Hematopoietic multipotent progenitor cell treated with erythropoietin and hydrocortisone succinate and interleukin-3 and kit ligand, for 8 days (in vitro differentiated cells): ENCODE results near the gene FBXL16.

ENCODE experiments used
- DNase-seq: peaks from one replicate; pipeline ENCODE4 v3.0.0-alpha.2; 2015

The FBXL16 gene

DNA sequence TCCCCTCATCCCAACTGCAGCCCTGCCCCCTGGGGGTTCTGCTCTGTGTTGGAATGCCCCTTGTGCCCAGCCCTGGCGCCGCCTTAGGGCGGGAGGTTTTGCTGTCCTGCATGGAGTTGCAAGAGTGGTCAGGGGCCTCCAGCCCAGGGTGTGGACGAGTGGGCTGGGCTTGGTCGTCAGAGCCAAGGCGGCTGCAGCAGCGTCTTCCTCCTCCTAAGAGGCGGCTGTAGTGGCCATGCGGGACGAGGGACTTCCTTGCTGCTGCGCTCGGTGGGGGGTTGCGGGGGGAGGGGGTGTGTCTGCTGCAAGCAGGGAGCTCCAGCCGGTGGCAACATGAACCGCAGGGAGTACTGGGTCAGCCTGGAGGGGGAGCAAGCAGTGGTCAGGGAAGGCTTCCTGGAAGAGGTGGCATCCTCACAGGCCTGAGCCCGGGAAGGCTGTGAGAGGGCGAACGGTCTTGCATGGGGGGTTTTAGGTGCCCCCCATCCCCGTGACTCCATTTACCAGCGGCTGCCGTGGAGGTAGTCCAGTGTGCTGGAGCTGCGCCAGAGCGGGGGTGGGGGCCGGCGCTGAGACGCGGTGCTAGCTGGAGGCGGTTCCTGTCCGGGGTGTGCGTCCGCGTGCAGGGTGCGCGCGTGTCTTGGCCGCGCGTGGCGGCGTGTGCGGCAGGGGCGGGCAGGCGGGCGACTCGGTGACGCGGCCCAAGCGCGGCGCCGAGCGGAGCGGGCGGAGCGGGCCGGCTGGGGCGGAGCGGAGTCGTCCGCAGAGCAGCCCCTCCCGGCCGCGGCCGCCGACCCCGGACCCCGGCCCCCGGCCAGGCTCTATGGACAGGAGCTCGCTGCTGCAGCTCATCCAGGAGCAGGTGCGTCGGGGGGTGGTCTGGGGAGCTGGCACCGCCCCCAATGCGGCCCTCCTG lies 30.4 kb downstream of the FBXL16 start, which contains the start of gene RHBDL1:
Gene RHBDL1, plus strand, starts transcription at position 704 of the 916 bp plus-strand sequence. Its CDS starts 120 bp downstream, at position 824.
- DNase-seq: peak; percentile 22

DNA sequence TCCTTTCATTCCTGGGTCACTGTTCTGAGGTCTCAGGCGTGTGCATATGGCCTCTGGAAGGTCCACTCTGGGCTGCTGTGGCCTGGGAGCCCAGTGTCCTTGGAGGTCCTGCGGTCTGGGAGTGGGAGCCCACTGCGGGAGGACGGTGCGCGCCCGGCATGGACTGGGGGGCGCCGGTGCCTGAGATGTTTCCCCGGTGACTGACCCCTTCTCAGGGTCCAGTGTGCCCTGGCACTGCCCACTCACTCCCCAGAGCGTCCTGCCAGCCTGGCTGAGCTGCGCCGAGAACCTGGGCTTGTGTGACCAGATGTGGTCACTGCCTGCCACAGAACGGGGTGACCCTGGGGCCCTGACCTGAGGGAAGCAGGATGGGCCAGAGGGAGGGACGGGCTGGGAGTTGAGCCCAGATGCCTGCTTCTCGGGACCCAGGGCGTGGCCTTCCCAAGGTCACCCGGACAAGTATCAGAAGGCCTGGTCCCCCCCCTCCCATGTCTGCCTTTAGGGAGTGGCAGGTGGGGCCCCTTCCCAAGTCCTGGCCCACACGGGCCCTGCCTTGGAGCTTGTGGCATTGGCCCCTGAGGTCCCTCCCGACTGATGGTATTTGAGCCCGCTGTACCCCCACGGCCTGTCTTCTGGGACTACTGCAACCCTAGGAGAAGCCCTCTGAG lies 31.3 kb downstream of the FBXL16 start:
- no peak for DNase-seq

DNA sequence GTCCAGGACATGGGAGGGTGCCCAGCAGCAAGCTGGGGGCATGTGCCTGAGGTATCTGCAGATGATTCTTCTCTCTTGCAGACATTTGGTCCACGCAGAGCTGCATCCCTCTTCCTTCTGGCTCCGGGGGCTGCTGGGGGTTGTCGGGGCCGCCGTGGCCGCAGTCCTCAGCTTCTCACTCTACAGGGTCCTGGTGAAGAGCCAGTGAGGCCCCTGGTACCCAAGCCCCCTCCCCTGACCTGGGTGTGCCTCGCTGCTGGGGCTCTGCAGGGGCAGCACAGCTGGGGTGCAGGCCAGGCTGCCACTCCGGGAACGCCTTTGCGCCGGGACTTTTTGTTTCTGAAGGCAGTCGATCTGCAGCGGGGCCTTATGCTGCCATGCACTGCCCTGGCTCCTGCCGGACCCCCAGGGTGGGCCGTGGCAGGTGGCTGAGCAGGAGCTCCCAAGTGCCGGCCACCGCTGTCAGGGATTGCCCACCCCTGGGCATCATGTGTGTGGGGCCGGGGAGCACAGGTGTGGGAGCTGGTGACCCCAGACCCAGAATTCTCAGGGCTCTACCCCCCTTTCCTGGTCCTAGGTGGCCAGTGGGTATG lies 32.1 kb downstream of the FBXL16 start:
- no peak for DNase-seq

DNA sequence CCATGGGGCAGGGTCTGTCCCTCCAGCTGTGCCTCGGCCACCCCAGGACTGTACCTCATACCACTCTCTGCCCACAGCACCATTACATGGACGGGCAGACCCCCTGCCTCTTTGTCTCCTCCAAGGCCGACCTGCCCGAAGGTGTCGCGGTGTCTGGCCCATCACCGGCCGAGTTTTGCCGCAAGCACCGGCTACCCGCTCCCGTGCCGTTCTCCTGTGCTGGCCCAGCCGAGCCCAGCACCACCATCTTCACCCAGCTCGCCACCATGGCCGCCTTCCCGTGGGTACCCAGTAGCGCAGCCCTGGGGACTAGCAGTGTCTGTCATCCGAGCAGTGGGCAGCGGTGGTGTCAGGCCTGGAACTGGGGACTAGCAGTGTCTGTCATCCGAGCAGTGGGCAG lies 32.8 kb downstream of the FBXL16 start:
- DNase-seq: no peak

DNA sequence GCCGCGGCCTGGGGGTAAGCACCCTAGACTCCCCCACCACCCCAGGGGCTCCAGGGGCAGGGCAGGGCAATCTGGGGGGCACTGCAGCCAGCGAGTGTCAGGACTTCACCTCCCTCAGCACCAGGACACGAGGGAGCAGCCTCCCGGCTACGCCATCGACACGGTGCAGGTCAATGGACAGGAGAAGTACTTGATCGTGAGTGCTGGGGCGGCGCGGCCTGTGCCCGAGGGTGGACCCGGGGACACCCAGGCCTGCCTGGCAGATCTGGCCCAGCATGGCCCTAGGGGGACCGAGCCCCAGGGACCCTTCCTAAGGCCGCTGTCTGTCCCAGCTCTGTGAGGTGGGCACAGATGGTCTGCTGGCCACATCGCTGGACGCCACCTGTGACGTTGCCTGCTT lies 33.2 kb downstream of the FBXL16 start:
- no peak for DNase-seq

DNA sequence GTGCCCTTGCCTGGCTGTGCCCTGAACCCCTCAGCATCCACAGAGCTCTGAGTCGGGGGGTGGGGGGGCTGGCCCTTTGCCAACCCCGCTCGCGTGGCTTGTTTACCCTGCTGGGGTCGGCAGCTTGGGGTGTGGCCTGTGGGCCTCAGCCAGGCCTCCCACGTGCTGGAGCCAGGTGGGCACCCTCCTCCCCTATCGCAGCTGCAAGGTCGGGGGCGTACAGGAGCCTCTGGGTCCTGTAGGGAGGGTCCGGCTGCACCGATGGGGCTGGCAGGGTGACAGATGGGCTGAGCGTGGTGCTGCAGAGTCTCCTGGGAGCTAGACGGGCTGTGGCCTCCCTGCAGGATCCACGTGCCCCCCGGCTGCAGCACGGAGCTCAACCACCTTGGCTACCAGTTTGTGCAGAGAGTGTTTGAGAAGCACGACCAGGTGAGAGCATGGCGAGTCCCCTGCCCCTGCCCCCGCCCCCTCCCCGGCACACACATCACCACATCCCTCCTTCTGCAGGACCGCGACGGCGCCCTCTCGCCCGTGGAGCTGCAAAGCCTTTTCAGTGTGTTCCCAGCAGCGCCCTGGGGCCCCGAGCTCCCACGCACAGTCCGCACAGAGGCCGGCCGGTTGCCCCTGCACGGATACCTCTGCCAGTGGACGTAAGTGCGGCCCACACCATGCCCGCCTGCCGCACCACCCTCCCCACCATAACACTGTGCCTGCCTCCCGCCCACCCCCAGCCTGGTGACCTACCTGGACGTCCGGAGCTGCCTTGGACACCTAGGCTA lies 34.1 kb downstream of the FBXL16 start:
- no peak for DNase-seq

DNA sequence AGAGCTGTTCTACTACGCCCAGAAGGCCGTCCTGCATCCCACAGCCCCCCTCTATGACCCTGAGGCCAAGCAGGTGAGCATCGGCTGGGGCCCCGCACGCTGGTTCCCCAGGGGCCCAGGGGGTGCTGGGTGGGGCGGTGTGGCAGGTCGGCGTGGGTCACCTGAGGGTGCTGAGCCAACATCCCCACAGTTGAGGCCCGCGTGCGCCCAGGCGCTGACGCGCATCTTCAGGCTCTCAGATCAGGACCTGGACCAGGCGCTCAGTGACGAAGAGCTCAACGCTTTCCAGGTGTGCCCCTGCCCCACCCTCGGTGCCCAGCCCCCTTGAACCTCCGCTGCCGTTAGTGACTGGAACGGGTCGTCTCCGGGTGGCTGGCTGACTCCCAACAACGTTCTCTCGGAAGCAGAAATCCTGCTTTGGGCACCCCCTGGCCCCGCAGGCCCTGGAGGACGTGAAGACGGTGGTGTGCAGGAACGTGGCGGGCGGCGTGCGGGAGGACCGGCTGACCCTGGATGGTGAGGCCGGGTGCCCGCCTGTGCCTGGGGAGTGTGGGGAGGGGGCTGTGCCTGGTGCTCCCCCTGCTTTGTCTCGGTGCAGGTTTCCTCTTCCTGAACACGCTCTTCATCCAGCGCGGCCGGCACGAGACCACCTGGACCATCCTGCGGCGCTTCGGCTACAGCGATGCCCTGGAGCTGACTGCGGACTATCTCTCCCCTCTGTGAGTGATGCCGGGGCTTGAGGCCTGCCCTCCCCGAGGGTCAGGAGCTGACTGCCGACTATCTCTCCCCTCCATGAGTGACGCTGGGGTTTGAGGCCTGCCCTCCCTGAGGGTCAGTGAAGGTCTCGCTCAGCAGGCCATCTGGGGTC lies 34.9 kb downstream of the FBXL16 start:
- DNase-seq: no peak

DNA sequence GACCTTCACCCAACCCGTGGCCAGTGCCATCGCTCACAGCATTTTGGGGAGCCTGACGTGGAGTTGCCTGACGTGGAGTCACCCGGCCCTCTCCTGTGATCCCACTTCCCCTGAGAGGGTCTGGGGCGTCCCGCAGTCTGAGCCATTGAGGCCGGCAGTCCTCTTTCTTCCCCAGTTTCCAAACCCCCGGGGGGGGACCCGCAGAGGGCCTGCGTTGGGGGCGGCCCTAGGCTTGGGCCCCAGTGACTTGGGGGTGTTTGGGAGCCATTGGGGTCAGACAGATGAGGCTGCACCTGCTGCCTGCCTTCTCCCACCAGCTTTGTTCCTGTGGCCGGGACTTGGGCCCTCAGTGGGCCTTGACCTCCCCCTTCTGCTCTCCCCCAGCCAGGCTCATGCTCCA lies 35.9 kb downstream of the FBXL16 start:
- no peak for DNase-seq

DNA sequence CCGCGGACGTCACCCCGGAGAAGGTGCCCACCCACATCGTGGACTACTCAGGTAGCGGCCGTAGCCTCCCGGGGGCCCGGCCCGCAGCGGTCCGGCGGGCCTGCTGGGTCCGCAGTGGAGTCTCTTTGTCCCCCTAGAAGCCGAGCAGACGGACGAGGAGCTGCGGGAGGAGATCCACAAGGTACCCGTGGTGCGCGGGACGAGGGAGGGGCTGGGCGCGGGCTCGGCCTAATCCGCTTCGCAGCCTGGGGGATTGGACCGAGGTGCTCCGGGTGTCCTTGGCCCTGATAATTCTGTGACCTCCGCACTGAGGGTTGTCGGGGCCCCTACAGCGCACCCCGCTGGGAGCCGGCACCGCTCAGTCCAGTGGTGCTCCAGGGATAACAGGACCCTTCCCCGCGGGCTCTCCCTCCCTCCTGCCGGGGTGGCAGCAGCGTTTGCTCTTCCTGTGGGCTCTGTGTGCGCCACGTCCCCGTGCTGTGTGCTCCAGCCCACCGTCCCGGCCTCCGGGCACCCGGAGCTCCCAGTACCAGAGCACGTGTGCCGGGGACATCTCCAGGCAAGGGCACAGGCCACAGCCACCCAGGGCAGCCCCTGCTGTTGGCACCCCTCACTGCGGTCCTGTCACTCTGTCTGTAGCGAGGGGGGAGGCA lies 37.0 kb downstream of the FBXL16 start:
- no peak for DNase-seq

DNA sequence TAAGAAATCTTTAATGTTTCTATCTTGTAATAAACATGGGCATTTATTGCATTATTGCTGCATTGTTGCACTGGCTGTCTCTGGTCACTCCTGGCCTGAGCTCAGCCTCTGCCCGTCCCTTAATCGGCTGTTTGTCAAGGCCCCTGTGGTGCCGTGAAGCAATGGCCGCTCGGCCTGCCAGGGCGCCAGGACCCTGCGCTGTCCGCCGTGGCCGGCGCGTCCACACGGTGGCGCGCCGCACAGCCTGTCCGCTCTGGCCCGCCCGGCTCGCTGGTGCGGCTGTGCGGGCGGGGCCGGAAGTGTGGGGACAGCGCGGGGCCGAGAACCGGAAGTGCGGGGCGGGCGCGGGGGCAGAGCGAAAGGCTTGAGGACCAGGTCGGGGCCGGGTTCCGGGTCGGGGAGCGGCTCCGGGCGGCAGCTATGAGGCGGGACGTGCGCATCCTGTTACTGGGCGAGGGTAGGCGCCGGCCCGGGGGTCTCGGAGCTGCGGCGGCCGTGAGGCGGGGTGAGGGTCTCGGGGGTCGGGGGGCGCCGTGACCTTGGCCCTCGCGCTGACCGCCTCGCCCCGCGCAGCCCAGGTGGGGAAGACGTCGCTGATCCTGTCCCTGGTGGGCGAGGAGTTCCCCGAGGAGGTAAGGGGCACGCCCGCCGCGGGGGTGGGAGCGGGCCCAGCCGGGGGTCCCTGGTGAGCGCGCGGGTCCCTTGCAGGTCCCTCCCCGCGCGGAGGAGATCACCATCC lies 37.7 kb downstream of the FBXL16 start, which contains the start of gene RHOT2:
Gene RHOT2, plus strand, starts transcription at position 353 of the 739 bp plus-strand sequence. Its CDS starts 68 bp downstream, at position 421.
- DNase-seq: peak; percentile 91

DNA sequence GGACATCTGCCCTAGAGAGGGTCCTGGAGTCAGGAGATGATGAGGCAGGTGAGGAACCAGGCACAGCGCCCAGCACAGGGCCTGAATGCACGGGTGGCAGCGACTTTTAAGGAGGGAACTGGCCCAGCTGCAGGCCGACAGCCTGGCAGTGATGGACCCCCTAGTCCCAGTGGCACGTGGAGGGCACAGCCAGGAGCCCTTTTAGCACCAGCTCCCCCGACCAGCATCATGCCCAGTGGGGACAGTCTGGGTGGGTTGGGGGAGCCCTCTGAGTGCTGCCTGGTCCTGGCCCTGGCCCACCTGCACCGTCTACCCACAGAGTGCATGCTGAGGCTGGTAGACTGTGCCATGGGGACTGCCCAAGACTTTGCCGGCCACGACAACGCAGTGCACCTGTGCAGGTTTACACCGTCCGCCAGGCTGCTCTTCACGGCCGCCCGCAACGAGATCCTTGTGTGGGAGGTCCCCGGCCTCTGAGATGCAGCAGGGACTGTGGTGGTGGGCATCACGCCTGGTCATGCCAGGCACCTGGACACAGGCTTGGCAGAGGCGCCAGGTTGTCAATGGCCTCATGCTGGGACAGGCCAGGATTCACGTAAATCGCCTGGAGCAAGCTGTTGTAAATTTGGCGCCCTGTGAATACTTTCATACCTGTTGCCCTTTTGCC lies 38.4 kb downstream of the FBXL16 start:
- DNase-seq: no peak

DNA sequence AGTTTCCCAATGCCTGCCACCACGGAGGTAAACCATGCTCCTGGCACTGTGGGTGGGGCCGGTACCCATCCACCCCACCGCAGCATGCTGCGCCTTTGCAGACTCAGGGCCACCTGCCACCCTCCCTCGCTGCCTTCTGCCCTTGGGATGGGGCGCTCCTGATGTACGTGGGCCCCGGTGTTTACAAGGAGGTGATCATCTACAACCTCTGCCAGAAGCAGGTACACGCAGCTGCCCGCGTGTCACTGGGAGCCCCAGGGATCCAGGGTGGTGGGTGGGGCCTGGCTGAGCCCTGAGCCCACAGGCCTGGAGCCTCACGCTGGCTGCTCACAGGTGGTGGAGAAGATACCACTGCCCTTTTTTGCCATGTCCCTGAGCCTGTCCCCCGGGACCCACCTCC lies 39.0 kb downstream of the FBXL16 start:
- no peak for DNase-seq

DNA sequence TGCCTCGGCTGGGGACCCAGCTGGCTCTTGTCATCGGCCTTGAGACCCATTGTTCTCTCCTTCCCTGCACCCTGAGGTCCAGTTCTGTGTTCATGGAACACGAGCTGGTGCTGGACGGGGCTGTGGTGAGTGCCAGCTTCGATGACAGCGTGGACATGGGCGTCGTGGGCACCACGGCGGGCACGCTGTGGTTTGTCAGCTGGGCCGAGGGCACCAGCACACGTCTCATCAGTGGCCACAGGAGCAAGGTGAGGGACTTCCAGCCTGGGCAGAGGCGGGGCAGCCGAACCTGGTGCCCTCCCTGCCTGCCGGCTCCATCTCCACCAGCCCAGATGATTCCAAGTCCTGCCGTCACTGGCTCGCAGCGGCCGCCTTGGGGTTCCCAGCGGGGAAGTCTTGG lies 43.0 kb downstream of the FBXL16 start:
- no peak for DNase-seq

DNA sequence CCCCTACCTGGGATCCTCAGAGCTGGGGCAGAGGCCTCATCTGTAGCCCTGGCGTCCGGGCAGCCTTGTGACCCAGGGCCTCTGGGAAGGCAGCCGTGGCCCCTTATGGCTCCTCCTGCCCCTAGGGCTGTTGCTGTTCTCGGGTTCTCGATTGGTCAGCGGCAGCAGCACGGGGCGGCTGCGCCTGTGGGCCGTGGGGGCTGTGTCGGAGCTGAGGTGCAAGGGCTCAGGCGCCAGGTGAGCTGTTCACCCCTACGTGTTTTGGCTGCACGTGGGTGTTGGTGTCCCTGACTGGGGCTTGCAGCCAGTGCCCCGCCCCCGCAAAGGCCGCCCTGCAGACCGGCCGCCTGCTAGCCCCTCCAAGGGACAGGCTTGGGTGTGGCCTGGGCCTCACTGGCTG lies 43.5 kb downstream of the FBXL16 start:
- no peak for DNase-seq

DNA sequence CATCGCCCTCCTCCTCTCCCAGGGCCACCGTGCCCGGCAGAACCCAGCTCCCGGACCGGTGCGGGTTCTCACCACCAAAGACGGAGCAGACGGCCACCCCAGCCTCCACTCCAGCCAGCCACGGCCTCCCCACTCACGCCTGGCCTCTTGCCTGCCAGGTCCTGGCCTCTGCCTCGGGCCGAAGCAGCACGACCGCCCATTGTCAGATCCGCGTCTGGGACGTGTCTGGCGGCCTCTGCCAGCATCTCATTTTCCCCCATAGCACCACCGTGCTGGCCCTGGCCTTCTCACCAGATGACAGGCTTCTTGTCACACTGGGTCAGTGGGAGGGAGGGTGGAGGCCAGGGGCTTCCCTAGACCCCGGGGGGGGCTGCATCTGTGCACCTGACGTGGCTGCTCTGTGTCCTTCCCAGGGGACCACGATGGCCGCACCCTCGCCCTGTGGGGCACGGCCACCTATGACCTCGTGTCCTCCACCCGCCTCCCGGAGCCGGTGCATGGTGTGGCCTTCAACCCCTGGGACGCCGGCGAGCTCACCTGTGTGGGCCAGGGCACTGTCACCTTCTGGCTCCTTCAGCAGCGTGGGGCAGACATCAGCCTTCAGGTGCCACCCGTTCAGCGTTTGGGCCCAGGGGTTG lies 44.3 kb downstream of the FBXL16 start:
- DNase-seq: no peak

DNA sequence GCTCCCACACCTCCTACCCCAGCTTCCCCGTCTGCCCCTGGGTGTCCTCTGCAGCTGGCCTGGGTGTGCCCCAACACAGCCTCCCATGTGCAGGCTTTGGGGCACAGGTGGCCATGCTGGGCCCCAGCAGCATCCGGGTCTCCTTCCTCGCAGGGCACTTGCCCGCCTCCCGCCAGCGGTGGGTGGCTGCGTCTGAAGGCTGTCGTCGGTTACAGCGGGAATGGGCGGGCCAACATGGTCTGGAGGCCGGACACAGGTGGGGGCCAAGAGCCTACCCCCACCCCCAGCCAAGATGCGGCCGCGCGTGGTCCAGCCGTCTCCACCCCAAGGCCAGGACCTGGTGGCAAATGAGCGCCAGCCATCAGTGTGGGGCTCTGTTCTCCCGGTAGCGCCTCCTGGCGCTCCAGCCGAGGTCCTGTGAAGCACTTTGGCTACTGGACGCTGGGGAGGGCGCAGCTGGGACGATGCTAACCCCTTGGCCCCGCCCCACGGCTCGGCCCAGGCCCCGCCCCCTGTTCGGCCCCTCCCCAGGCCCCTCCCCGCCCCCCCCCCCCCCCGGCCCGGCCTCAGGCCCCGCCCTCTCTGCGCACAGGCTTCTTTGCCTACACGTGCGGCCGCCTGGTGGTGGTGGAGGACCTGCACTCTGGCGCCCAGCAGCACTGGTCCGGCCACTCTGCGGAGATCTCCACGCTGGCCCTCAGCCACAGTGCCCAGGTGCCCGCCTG lies 45.0 kb downstream of the FBXL16 start:
- DNase-seq: peak; percentile 92

DNA sequence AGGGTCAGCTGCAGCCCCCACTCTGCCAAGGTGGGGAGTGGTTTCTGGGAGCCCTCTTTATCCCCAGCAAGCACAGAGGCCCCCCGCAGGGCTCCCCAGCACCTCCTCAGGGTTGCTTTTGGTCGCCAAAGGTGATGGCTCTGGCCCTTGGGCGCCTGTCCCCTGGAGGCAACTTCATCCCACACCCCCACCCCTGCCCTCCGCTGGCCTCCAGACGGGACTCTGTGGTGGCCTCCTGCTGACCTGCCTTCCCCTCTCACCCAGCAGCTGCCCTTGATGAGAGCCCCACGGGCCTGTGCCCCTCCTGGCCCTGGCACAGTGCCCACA lies 45.5 kb downstream of the FBXL16 start:
- no peak for DNase-seq

DNA sequence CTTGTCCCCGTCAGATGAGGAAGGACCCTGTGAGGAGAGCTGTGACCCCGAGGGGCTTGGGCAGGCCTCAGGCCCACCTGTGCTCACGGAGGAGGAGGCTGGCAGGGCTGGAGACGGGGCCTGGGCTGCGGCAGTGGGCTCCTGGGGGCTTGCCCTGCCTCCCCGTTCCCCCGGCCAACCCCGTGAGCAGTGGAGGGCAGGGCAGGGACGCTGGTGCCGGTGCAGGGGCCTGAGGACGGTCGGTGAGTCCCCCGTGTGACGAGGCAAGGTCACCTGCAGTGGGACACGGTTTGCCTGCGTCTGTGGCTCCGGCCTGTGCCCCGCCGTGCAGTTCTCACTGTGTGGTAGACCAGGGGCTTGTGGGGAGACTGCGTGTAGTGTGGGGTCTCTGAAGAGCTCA lies 46.0 kb downstream of the FBXL16 start:
- DNase-seq: no peak
